ENCODE data around the gene PRSS3. TPM values are rescaled to one million over a fixed set of nuclear protein-coding genes. Genes with fewer than 3 reads are reported as not detected.

The PRSS3 gene
- total RNA-seq, 1 experiment from 2014 or later = 1.8 TPM

- POLR2A ChIA-PET = no interaction called here
- peak overlapping the region; percentile 39 for H3K27ac Mint-ChIP-seq
- DNase-seq (ENCODE audit: low spot score) (no peak), ATAC-seq (no peak)
- peak overlapping the region; percentile 86 for H3K4me3 Mint-ChIP-seq
- peaks cover 2% of the 10 kb centered on the region; the same call in 1 of the 2 replicates for H3K36me3 Mint-ChIP-seq
- H3K27me3 Mint-ChIP-seq (ENCODE audit: low read depth) = no peaks in the 10 kb centered on the region
- TF ChIP-seq RORB (CRISPR knock-in tag; IDR thresholded peaks at IDR 0.05) (no peak), IRF1 (CRISPR knock-in tag; IDR thresholded peaks at IDR 0.05) (no peak), HMGA2 (CRISPR knock-in tag; IDR thresholded peaks at IDR 0.05) (no peak), ZNF532 (CRISPR knock-in tag; IDR thresholded peaks at IDR 0.05; ENCODE audit: borderline replicate concordance) (no peak), AFF4 (CRISPR knock-in tag; IDR thresholded peaks at IDR 0.05; ENCODE audit: borderline replicate concordance) (no peak), SMAD3 (CRISPR knock-in tag; IDR thresholded peaks at IDR 0.05; ENCODE audit: borderline replicate concordance) (no peak), FOXP4 (CRISPR knock-in tag; IDR thresholded peaks at IDR 0.05) (no peak), TCF7 (CRISPR knock-in tag; IDR thresholded peaks at IDR 0.05; ENCODE audit: low read depth) (no peak), ZSCAN18 (CRISPR knock-in tag; IDR thresholded peaks at IDR 0.05) (no peak), TEAD1 (CRISPR knock-in tag; IDR thresholded peaks at IDR 0.05) (no peak), E2F4 (CRISPR knock-in tag; IDR thresholded peaks at IDR 0.05; ENCODE audit: borderline replicate concordance, low read depth) (no peak)
- H3K9me3 Mint-ChIP-seq = no peaks in the 10 kb centered on the region
- CTCF ChIA-PET = no interaction called here
- H3K4me1 Mint-ChIP-seq = peaks cover 31% of the 10 kb centered on the region
Measured at GRCh38 chr9:33820231-33820745, 24.9 kb downstream of the PRSS3 start.

All from WTC11 (cell line).